Measurements from ENCODE around the gene DNAAF5.

DNA sequence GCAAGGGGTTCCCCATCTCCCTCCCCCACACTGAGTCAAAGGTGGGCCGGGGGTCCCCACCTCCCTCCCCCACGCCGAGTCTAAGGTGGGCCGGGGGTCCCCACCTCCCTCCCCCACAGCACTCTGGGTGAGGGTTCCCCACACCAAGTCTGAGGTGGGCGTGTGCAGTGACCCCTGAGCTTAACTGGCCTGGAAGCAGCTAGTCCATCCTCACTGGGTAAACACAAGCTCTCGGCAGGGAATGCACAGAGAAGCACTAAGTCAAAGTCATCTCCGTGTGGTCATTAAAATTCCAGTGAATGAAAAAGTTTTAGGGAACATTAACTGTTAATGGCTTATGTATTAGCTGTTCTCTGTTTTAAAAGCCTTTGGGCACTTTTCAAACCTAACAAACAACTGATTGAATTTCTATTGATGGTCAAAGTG is 44.3 kb downstream of the DNAAF5 start:
- TF ChIP-seq ZNF747 (CRISPR knock-in tag; IDR thresholded peaks at IDR 0.05; ENCODE audit: borderline replicate concordance) (no peak), TRIM24 (CRISPR knock-in tag; IDR thresholded peaks at IDR 0.05) (no peak), HDAC2 (CRISPR knock-in tag; IDR thresholded peaks at IDR 0.05) (no peak), ZNF780A (CRISPR knock-in tag; IDR thresholded peaks at IDR 0.05) (no peak), HBP1 (CRISPR knock-in tag; IDR thresholded peaks at IDR 0.05; ENCODE audit: low read depth) (no peak), HMGXB4 (CRISPR knock-in tag; IDR thresholded peaks at IDR 0.05; ENCODE audit: borderline replicate concordance in 1 of 2, low read depth in 1 of 2) (no peak), KDM6A (CRISPR knock-in tag; IDR thresholded peaks at IDR 0.05; ENCODE audit: low read depth) (no peak), SAFB2 (CRISPR knock-in tag; IDR thresholded peaks at IDR 0.05; ENCODE audit: borderline replicate concordance, low read depth) (no peak), FOXA1 (IDR thresholded peaks at IDR 0.05) (no peak), FOXA1 (CRISPR knock-in tag; IDR thresholded peaks at IDR 0.05) (no peak), POLR2A (IDR thresholded peaks at IDR 0.05; ENCODE audit: insufficient read depth in 1 of 2, low read depth in 2 of 2, low read length in 2 of 2) (no peak)
- TF ChIP-seq, protein P1, sequence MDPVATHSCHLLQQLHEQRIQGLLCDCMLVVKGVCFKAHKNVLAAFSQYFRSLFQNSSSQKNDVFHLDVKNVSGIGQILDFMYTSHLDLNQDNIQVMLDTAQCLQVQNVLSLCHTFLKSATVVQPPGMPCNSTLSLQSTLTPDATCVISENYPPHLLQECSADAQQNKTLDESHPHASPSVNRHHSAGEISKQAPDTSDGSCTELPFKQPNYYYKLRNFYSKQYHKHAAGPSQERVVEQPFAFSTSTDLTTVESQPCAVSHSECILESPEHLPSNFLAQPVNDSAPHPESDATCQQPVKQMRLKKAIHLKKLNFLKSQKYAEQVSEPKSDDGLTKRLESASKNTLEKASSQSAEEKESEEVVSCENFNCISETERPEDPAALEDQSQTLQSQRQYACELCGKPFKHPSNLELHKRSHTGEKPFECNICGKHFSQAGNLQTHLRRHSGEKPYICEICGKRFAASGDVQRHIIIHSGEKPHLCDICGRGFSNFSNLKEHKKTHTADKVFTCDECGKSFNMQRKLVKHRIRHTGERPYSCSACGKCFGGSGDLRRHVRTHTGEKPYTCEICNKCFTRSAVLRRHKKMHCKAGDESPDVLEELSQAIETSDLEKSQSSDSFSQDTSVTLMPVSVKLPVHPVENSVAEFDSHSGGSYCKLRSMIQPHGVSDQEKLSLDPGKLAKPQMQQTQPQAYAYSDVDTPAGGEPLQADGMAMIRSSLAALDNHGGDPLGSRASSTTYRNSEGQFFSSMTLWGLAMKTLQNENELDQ (CRISPR knock-in tag; IDR thresholded peaks at IDR 0.05; ENCODE audit: borderline replicate concordance): no peak
- TF ChIP-seq, protein P2, sequence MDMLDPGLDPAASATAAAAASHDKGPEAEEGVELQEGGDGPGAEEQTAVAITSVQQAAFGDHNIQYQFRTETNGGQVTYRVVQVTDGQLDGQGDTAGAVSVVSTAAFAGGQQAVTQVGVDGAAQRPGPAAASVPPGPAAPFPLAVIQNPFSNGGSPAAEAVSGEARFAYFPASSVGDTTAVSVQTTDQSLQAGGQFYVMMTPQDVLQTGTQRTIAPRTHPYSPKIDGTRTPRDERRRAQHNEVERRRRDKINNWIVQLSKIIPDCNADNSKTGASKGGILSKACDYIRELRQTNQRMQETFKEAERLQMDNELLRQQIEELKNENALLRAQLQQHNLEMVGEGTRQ (IDR thresholded peaks at IDR 0.05; ENCODE audit: low read depth, low read length): no peak
- TF ChIP-seq, protein P2 (CRISPR knock-in tag; IDR thresholded peaks at IDR 0.05; ENCODE audit: borderline replicate concordance): no peak

All from HepG2 (cell line).